Liver (tissue), 2 donors: ENCODE results near the gene ACTR2.

Experiments
- CTCF ChIP-seq: fragments of 150-350 bp; IDR thresholded peaks from 2 replicates; pipeline ENCODE4 v1.5.1; 2017; ENCODE audit warnings: improper control_type of control experiment, low read depth, low read length; ENCODE audit not compliant: missing input control
- YY1 ChIP-seq: IDR thresholded peaks from 2 replicates; pipeline ENCODE4 v1.6.1; 2016; ENCODE audit warnings: antibody characterized with exemption, mild to moderate bottlenecking
- donor health status: healthy.

GRCh38 chr2:65273344-65273743 is 45.7 kb downstream of the ACTR2 start:
- TF ChIP-seq CTCF (no peak), YY1 (no peak)
